Central memory CD4-positive, alpha-beta T cell (primary cell): Measurements from ENCODE around the gene FXYD3.

Experiments
- DNase-seq: peaks from one replicate; pipeline ENCODE4 v3.0.0; 2022

FXYD3 gene

DNA sequence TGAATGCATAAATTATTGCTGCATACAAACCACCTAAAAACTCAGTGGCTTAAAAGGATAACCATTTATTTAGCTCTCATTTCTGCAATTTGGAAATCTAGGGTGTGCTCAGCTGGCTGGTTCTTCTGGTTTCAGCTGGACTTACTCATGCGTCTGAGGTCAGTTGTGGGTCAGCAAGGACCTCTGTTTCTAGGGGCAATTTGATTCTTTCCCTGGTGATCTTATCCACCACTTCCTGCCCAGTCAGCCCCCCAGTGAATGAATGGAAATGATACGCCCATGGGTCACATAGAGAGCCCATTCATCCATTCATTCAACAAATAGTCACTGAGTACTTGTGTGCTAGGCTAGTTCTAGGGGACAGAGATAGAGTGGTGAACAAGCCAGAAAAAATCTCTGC, 48.8 kb downstream of the FXYD3 start:
- DNase-seq: no peak

DNA sequence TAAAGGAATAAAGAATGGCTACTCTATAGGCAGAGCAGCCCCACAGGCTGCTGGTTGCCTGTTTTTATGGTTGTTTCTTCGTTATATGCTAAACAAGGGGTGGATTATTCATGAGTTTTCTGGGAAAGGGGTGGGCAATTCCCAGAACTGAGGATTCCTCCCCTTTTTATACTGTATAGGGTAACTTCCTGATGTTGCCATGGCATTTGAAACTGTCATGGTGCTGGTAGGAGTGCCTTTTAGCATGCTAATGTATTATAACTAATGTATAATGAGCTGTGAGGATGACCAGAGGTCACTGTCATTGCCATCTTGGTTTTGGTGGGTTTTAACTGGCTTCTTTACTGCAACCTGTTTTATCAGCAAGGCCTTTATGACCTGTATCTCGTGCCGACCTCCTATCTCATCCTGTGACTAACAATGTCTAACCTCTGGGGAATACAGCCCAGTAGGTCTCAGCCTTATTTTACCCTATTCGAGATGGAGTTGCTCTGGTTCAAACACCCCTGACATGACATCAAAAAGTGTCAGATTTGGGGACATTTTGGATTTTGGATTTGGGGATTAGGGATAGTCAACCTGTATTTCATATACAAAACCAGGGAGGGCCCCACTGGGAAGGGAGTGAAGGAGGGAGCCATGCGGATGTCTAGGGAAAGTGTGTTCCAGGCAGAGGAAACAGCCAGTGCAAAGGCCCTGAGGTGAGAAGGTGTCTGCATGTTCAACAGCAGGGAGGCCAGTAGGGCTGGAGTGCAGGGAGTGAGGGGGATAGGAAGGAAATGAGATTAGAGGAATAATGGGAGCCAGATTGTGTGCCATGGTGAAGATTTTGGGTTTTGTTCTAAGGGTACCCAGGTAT, 49.8 kb downstream of the FXYD3 start:
- no peak for DNase-seq

DNA sequence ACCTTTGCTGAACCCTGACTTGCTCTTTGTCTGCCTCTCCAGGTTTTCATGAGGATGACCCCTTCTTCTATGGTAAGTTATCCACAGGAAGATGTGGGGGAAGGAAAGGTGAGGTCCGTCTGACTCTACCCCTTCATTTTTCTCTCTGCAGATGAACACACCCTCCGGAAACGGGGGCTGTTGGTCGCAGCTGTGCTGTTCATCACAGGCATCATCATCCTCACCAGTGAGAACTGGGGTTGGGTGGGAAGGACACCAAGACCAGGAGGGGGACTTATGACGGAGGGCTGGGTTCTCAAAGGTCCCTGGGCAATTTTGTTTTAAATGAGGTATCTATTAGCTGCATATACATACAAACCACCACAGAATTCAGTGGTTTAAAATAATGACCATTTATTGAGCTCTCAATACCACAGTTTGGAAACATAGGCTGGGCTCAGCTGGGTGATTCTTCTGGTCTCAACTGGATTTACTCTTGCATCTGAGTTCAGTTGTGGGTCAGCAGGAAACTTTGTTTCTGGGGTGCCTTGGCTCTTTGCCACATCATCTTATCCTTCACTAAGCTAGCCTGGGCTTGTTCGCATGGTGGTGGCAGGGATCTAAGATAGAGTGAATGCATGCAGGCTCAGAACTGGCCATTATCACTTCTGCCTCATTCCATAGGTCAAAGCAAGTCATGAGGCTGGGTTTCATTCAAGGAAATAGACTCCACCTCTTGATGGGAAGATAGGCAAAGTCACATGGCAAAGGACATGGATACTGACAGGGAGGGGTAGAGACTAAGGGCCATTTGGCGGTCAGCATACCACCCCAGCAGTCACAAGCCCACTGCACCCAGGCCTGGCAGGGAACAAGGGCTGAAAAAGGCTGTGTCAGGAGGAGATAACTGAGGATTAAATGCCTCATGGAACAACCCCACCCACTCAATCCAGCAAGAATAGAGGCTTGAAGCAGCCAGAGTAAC, 50.8 kb downstream of the FXYD3 start:
- DNase-seq: no peak

DNA sequence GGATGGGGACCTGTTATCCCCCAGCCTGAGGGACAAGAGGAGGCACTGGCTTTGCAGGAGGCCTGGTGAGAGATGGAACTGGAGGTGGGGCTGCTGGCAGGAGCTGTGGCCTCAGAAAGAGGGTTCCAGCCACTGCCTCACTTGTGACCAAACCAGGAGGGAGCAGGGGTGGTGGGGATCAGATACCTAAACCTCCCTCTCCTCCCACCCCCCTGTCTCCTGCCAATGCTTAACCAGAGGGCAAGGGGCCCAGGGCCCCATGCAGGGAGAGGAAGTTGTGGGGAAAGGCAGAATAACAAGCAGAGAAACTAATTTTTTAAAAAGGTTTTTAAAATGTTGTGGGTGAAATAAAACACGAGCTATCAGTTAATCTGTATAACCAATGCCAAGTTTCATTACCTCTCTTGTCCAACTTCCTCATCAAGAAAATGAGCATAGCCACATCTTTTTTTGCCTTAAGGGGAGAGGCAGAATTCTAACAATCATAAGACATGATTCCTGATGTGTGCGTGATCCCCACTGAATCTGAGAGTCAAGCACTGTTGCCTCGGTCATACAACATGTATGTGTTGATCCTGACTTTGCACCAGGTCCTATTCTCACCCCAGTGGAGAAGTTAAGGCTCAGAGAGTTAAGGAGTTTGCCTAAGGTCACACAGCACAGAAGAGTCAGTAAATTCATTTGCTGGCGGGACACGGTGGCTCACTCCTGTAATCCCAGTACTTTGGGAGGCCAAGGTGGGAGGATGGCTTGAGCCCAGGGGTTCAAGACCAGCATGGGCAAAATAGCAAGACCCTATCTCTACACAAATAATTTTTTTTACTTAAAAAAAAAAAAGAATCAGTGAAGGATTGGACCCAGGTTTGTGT, 51.9 kb downstream of the FXYD3 start:
- no peak for DNase-seq

DNA sequence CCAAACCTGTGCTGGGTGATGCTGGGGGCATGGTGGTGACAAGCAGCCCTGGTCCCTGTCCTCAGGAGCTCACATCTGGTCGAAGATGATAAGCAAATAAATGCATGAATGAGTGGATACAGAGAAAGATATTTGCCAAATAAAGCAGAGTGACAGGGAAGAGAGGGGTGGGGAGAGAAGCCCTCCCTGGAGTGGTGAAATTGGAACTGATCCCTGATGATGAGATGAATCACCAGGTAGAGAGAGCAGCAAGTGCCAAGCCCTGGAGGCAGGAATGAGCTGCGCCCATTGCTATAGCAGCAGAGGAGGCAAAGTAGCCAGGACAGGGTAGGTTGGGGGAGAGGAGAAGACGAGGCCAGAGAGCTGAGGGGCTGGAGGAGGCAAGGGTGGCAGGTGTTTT, 52.6 kb downstream of the FXYD3 start:
- DNase-seq: no peak

DNA sequence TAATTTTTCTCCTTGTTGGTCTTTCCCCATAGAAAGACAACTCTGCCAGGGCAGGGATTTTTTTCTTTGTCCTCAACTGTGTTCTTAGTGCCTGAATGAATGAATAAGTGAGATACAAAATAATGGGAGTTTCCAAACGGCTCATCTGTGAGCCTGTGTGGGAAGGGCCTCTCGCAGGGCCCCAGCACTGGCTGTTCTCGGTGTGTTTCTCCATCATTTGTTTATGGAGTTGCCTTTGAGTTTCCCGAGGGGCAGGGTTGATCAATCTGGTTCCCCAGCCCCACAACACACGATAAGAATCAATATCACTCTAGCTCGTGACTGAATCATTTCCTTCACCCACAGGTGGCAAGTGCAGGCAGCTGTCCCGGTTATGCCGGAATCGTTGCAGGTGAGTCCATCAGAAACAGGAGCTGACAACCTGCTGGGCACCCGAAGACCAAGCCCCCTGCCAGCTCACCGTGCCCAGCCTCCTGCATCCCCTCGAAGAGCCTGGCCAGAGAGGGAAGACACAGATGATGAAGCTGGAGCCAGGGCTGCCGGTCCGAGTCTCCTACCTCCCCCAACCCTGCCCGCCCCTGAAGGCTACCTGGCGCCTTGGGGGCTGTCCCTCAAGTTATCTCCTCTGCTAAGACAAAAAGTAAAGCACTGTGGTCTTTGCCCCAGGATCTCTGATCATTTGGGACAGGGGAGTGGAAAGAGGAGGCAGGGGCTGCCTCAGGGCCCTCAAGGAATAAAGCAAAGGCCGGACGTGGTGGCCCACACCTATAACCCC, 53.8 kb downstream of the FXYD3 start:
- no peak for DNase-seq

DNA sequence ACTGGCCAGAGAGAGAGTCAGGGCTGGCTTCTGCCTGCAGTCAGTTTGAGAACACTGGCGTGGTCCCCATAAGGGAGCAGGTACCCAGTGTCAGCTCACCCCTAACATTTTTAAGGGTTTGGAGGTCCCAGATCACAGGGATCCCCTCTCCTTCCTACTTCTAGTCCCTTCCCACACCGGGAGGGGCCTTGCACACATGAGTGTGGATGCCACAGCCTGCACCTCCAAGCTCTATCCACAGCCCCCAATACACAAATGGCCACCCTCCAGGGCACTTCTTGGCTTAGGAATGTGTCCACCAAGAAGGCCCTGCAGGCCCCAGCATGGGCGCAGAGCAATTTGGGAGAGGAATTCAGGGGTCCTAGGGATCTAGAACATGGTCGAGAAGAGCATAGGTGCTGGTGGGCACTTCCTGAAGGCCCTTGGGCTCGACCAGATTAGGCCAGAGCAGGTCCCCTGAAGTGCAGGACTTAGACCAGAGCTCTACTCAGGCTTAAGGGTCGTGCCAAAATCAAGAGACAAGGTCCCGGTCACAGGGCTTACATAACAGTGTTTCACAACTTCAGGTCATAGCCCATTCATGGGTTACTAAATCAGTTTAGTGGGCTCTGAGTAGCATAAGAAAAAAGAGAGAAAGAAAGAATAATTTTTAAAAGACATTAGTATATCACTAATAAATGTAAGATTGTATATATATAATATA, 54.9 kb downstream of the FXYD3 start:
- no peak for DNase-seq

DNA sequence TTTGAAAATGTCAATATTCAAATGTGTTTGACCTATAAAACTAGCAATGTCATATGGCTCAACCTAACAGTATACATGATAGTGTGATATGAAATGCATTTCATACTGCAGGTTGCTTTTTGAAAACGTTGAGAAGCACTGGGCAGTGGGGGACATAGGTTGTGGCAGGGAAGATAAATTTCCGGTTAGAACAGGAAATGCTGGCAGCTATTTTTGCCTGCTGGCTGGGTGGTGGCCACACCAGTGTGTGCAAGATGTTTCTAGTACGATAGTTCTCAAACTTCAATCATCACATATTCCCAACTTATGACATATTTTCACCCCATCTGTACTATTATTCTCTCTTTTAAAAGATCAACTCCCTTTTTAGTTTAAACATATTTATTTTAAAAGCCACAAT, 56.1 kb downstream of the FXYD3 start:
- DNase-seq: no peak
